ENCODE data around the gene INSYN1. TPM values are rescaled to one million over a fixed set of nuclear protein-coding genes. Genes with fewer than 3 reads are reported as not detected.

INSYN1 gene
- total and polyA plus RNA-seq, 2 donors (not counting 1 experiment from before 2014, with no cell fraction given), result not detected

- DNase-seq (no peak), ATAC-seq (ENCODE audit: low read depth) (no peak)
- Mint-ChIP-seq H3K4me3 (no peak overlapping the region), H3K27me3 (peaks cover 10% of the 10 kb centered on the region), H3K9me3 (ENCODE audit: insufficient read depth) (no peaks in the 10 kb centered on the region), H3K27ac (no peak overlapping the region), H3K4me1 (no peaks in the 10 kb centered on the region)
- Histone ChIP-seq H3K36me3 (replicated peaks in 1 of 2; ENCODE audit: control extremely low read depth in 1 of 2, control insufficient read depth in 1 of 2, extremely low read depth in 1 of 2, insufficient read depth in 2 of 2, low read length in 1 of 2) (no peaks in the 10 kb centered on the region), H3K9me3 (ENCODE audit: control extremely low read depth in 1 of 3, control insufficient read depth in 2 of 3, insufficient read depth in 1 of 3, low read length in 2 of 3) (no peaks in the 10 kb centered on the region), H3K9ac (ENCODE audit: low read length) (no peak overlapping the region), H4K20me1 (ENCODE audit: control insufficient read depth, insufficient read depth, low read length, poor library complexity, severe bottlenecking) (no peaks in the 10 kb centered on the region), H2AFZ (ENCODE audit: insufficient read depth, low read depth, low read length, poor library complexity, severe bottlenecking) (no peak overlapping the region), H3K79me2 (ENCODE audit: control insufficient read depth, insufficient read depth, low read length) (no peaks in the 10 kb centered on the region), H3K27ac (ENCODE audit: low read length in 2 of 2) (no peak overlapping the region), H3K27me3 (replicated peaks in 1 of 4; ENCODE audit: control extremely low read depth in 1 of 4, control insufficient read depth in 3 of 4, insufficient read depth in 4 of 4, low read length in 3 of 4) (peaks cover 0 to 3% (median 0%) of the 10 kb centered on the region in 4 experiments), H3K4me2 (replicated peaks; ENCODE audit: low read depth, low read length, poor library complexity, severe bottlenecking) (no peak overlapping the region), H3K4me3 (ENCODE audit: control extremely low read depth in 1 of 5, extremely low read depth in 1 of 5, insufficient read depth in 1 of 5, low read depth in 2 of 5, low read length in 4 of 5) (no peak overlapping the region), H3K4me1 (ENCODE audit: control insufficient read depth in 2 of 2, insufficient read depth in 2 of 2, low read length in 2 of 2) (no peaks in the 10 kb centered on the region)
- intact Hi-C loops (cut with micrococcal nuclease), result no loop called here
- POLR2A ChIA-PET, result no interaction called here
- CTCF ChIA-PET, result interaction anchor here (1.6 kb wide), 1 partner anchor 14 kb away, joined by 4 read pairs; no protein-coding TSS in a partner anchor
- 91% methylated on average over 3 of the region's 4 CpGs for WGBS (ENCODE audit: insufficient coverage)
- TF ChIP-seq CTCF (IDR thresholded peaks at IDR 0.05) (no peak), EZH2 (IDR thresholded peaks at IDR 0.05; ENCODE audit: borderline replicate concordance, insufficient read depth, low read depth, low read length, poor library complexity, severe bottlenecking) (no peak)
Observed at GRCh38 chr15:73718694-73719093, 34.5 kb downstream of the INSYN1 start.

GRCh38 chr15:73717802-73718201 lies 35.3 kb downstream of the INSYN1 start:
- ChIA-PET CTCF (interaction anchor here (1.6 kb wide), 1 partner anchor 13 kb away, joined by 4 read pairs; no protein-coding TSS in a partner anchor), POLR2A (no interaction called here)
- Histone ChIP-seq H3K4me1 (ENCODE audit: control insufficient read depth in 2 of 2, insufficient read depth in 2 of 2, low read length in 2 of 2) (no peaks in the 10 kb centered on the region), H2AFZ (ENCODE audit: insufficient read depth, low read depth, low read length, poor library complexity, severe bottlenecking) (no peak overlapping the region), H3K79me2 (ENCODE audit: control insufficient read depth, insufficient read depth, low read length) (no peaks in the 10 kb centered on the region), H3K4me2 (replicated peaks; ENCODE audit: low read depth, low read length, poor library complexity, severe bottlenecking) (no peak overlapping the region), H3K9me3 (ENCODE audit: control extremely low read depth in 1 of 3, control insufficient read depth in 2 of 3, insufficient read depth in 1 of 3, low read length in 2 of 3) (no peaks in the 10 kb centered on the region), H3K36me3 (replicated peaks in 1 of 2; ENCODE audit: control extremely low read depth in 1 of 2, control insufficient read depth in 1 of 2, extremely low read depth in 1 of 2, insufficient read depth in 2 of 2, low read length in 1 of 2) (no peaks in the 10 kb centered on the region), H3K27me3 (replicated peaks in 1 of 4; ENCODE audit: control extremely low read depth in 1 of 4, control insufficient read depth in 3 of 4, insufficient read depth in 4 of 4, low read length in 3 of 4) (peaks cover 0 to 3% (median 0%) of the 10 kb centered on the region in 4 experiments), H3K9ac (ENCODE audit: low read length) (no peak overlapping the region), H3K27ac (ENCODE audit: low read length in 2 of 2) (no peak overlapping the region), H3K4me3 (ENCODE audit: control extremely low read depth in 1 of 5, extremely low read depth in 1 of 5, insufficient read depth in 1 of 5, low read depth in 2 of 5, low read length in 4 of 5) (no peak overlapping the region), H4K20me1 (ENCODE audit: control insufficient read depth, insufficient read depth, low read length, poor library complexity, severe bottlenecking) (no peaks in the 10 kb centered on the region)
- WGBS (ENCODE audit: insufficient coverage), result 63% methylated on average over 8 of the region's 11 CpGs
- intact Hi-C loops (cut with micrococcal nuclease), result no loop called here
- Mint-ChIP-seq H3K4me3 (no peak overlapping the region), H3K4me1 (no peaks in the 10 kb centered on the region), H3K27ac (no peak overlapping the region), H3K27me3 (peaks cover 7% of the 10 kb centered on the region), H3K9me3 (ENCODE audit: insufficient read depth) (no peaks in the 10 kb centered on the region)
- ATAC-seq (ENCODE audit: low read depth), result no peak
- no peak for DNase-seq
- TF ChIP-seq EZH2 (IDR thresholded peaks at IDR 0.05; ENCODE audit: borderline replicate concordance, insufficient read depth, low read depth, low read length, poor library complexity, severe bottlenecking) (no peak), CTCF (IDR thresholded peaks at IDR 0.05) (no peak)
